Activated CD4-positive, alpha-beta T cell treated with anti-CD3 and anti-CD28 coated beads, Interleukin-2, amount 50 U/mL, for 1 hour (primary cell): Measurements from ENCODE around the gene SNX17.
A peak's percentile ranks its signal among the peaks of the same experiment; 100 is the strongest.
"Not testable (repeated sequence)": the region's sequence is repeated elsewhere in the genome, so short reads cannot be mapped to it uniquely, and the experiment has no call there.

Experiments
- DNase-seq: peaks from one replicate; pipeline ENCODE4 v3.0.0-alpha.2; 2020

Gene SNX17

GRCh38 chr2:27370026-27370815, at the start of gene SNX17, which contains the start of gene EIF2B4:
TSS of gene SNX17 (plus strand) at chr2:27370616. CDS start at chr2:27370744, 128 bp downstream.
TSS of gene EIF2B4 (minus strand) at chr2:27370338. CDS start at chr2:27370314, 24 bp downstream.
- peak; percentile 99 for DNase-seq

- no peak for DNase-seq
Observed at GRCh38 chr2:27320958-27321543, 49.4 kb upstream of the SNX17 start.

GRCh38 chr2:27322301-27322765, 48.1 kb upstream of the SNX17 start:
- no peak for DNase-seq

GRCh38 chr2:27322766-27323595, 47.4 kb upstream of the SNX17 start, which contains the start of gene MPV17:
TSS of gene MPV17 (minus strand) at chr2:27323097. CDS start at chr2:27322517, 580 bp downstream.
- DNase-seq = peak; percentile 84

- DNase-seq = no peak
Observed at GRCh38 chr2:27323596-27324285, 46.7 kb upstream of the SNX17 start.

- no peak for DNase-seq
Observed at GRCh38 chr2:27324720-27325119, 45.7 kb upstream of the SNX17 start.

GRCh38 chr2:27335311-27335710, 35.1 kb upstream of the SNX17 start:
- DNase-seq = no peak

GRCh38 chr2:27336173-27336572, 34.2 kb upstream of the SNX17 start:
- DNase-seq = no peak

GRCh38 chr2:27347641-27348040, 22.8 kb upstream of the SNX17 start:
- no peak for DNase-seq

- no peak for DNase-seq
Observed at GRCh38 chr2:27350106-27350693, 20.2 kb upstream of the SNX17 start.

- no peak for DNase-seq
Observed at GRCh38 chr2:27351802-27352598, 18.4 kb upstream of the SNX17 start.

GRCh38 chr2:27353386-27353761, 17.0 kb upstream of the SNX17 start:
- not testable (repeated sequence) for DNase-seq

- no peak for DNase-seq
Observed at GRCh38 chr2:27353762-27354596, 16.4 kb upstream of the SNX17 start.

GRCh38 chr2:27354597-27354927, 15.9 kb upstream of the SNX17 start:
- DNase-seq = no peak

- DNase-seq = no peak
Observed at GRCh38 chr2:27356056-27356381, 14.4 kb upstream of the SNX17 start.

GRCh38 chr2:27356382-27357181, 13.8 kb upstream of the SNX17 start, which contains the start of gene GTF3C2:
TSS of gene GTF3C2 (minus strand) at chr2:27356764. CDS start at chr2:27343554, 13,210 bp downstream.
- DNase-seq = peak; percentile 88

- DNase-seq = no peak
Observed at GRCh38 chr2:27362678-27363420, 7.6 kb upstream of the SNX17 start.

GRCh38 chr2:27363933-27364332, 6.5 kb upstream of the SNX17 start:
- DNase-seq = no peak

- no peak for DNase-seq
Observed at GRCh38 chr2:27369471-27370025, 868 bp upstream of the SNX17 start.
